Adipocyte (in vitro differentiated cells): ENCODE results near the gene BRF1.
"Not testable (repeated sequence)": the region's sequence is repeated elsewhere in the genome, so short reads cannot be mapped to it uniquely, and the experiment has no call there.

Source experiments
- DNase-seq: peaks from one replicate; pipeline ENCODE4 v3.0.0-alpha.2; 2015; ENCODE audit warnings: low read depth
- H3K27me3 ChIP-seq: replicated peaks from 2 replicates; pipeline ENCODE4 v1.7.0; 2013; ENCODE audit warnings: mild to moderate bottlenecking, low read length, moderate library complexity; ENCODE audit not compliant: control insufficient read depth, insufficient read depth
- H3K36me3 ChIP-seq: 2 replicates; pipeline ENCODE4 v1.7.0; 2013; ENCODE audit warnings: low read length, mild to moderate bottlenecking, moderate library complexity; ENCODE audit not compliant: control insufficient read depth, insufficient read depth, severe bottlenecking
- H3K4me1 ChIP-seq: 2 replicates; pipeline ENCODE4 v1.7.0; 2013; ENCODE audit warnings: mild to moderate bottlenecking, low read length, moderate library complexity; ENCODE audit not compliant: control insufficient read depth, insufficient read depth
- H3K4me3 ChIP-seq: 2 replicates; pipeline ENCODE4 v1.7.0; 2013; ENCODE audit warnings: mild to moderate bottlenecking, low read length, moderate library complexity
- H3K9ac ChIP-seq: 2 replicates; pipeline ENCODE4 v1.7.0; 2013; ENCODE audit warnings: mild to moderate bottlenecking, low read length, moderate library complexity
- H3K9me3 ChIP-seq: 2 replicates; pipeline ENCODE4 v1.7.0; 2013; ENCODE audit warnings: mild to moderate bottlenecking, low read length, moderate library complexity; ENCODE audit not compliant: control insufficient read depth

Gene BRF1

DNA sequence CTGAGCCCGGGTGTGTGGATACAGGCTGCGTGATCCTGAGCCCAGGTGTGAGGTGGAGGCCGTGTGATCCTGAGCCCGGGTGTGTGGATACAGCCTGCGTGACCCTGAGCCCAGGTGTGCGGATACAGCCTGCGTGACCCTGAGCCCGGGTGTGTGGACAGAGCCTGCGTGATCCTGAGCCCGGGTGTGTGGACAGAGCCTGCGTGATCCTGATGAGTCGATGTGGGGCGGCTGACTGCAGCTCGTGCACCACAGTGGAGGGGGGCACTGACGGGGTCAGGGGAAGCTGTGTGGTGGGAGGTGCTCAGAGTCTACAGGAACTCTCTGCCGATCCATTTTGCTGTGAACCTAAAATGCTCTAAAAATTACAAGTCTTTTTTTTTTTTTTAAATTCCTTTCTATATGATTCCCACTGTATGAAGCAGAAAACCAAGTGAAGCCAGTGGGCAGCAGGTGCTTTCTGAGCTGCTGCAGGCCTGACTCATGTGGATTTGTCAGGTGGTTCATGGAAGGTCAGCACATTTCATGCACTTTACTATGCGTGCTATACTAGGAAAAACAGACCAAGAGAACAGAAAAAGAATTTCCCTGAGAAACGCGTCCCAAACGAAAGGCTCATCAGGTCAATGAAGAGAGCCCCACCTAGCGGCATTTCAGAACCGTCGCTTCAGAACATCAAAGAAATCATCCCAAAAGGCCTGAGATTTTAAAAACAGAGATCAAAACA is 19.3 kb downstream of the BRF1 start:
- peak; percentile 73 for DNase-seq
- Histone ChIP-seq H3K36me3 (no peaks in the 10 kb centered on the region), H3K4me3 (no peak overlapping the region), H3K4me1 (peaks cover 22% of the 10 kb centered on the region), H3K27me3 (no peaks in the 10 kb centered on the region), H3K9ac (no peak overlapping the region), H3K9me3 (no peaks in the 10 kb centered on the region)

DNA sequence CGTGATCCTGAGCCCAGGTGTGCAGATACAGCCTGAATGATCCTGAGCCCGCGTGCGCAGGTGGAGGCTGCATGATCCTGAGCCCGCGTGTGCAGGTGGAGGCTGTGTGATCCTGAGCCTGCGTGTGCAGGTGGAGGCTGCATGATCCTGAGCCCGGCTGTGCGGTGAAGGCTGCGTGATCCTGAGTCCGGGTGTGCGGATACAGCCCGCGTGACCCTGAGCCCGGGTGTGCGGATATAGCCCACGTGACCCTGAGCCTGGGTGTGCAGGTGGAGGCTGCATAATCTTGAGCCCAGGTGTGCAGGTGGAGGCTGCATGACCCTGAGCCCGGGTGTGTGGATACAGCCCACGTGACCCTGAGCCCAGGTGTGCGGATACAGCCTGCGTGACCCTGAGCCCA is 20.3 kb downstream of the BRF1 start:
- Histone ChIP-seq H3K4me3 (no peak overlapping the region), H3K27me3 (no peaks in the 10 kb centered on the region), H3K36me3 (no peaks in the 10 kb centered on the region), H3K4me1 (peaks cover 23% of the 10 kb centered on the region), H3K9ac (no peak overlapping the region), H3K9me3 (no peaks in the 10 kb centered on the region)
- no peak for DNase-seq

DNA sequence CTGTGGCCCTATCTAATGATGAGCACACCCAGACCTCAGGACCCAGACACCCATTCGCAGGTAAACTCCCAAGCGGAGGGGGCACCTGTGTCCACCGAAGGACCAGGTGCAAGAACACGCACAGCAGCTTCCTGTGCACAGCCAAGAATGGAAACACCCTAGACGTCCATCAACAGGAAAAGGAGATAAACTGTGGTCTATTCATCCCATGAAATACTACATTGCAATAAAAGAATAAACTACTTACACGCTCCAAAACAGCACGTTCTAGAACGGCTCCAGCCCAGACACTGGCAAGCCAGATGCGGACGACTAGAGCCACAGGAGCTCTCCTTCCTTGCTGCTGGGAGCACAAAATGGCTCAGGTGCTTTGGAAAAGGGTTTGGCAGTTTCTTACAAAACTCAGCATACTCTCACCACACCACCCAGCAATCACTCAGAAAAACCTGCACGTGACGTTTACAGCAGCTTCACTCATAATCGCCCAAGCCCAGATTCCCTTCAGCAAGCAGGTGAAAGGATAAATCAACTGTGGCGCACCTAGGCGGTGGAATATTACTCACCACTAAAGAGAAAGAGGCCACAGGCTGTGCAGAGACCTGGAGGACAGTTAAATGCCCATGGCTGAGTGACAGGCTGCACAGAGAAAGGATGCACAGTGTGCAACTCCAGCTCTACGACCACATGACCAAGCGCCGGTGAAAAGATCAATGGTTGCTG is 21.0 kb downstream of the BRF1 start:
- Histone ChIP-seq H3K9me3 (no peaks in the 10 kb centered on the region), H3K27me3 (no peaks in the 10 kb centered on the region), H3K4me1 (peaks cover 25% of the 10 kb centered on the region), H3K4me3 (no peak overlapping the region), H3K9ac (no peak overlapping the region), H3K36me3 (no peaks in the 10 kb centered on the region)
- no peak for DNase-seq

DNA sequence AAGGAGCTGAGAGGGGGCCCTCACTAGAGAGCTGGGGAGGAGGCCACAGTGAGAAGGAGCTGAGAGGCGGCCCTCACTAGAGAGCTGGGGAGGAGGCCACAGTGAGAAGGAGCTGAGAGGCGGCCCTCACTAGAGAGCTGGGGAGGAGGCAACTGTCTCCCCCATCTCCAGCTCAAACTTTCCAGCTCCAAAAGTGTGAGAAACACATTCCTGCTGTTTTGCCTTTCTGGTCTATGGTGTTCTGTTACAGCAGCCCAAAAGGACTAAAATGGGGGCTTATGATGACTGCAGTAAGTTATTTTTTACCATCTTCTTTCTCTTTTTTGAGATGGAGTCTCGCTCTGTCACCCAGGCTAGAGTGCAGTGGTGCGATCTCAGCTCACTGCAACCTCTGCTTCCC is 23.4 kb downstream of the BRF1 start:
- not testable (repeated sequence) for H3K27me3 ChIP-seq, H3K36me3 ChIP-seq, H3K9me3 ChIP-seq, H3K4me3 ChIP-seq
- Histone ChIP-seq H3K9ac (peak overlapping the region; percentile 75), H3K4me1 (peaks cover 31% of the 10 kb centered on the region)
- DNase-seq, result peak; percentile 22

DNA sequence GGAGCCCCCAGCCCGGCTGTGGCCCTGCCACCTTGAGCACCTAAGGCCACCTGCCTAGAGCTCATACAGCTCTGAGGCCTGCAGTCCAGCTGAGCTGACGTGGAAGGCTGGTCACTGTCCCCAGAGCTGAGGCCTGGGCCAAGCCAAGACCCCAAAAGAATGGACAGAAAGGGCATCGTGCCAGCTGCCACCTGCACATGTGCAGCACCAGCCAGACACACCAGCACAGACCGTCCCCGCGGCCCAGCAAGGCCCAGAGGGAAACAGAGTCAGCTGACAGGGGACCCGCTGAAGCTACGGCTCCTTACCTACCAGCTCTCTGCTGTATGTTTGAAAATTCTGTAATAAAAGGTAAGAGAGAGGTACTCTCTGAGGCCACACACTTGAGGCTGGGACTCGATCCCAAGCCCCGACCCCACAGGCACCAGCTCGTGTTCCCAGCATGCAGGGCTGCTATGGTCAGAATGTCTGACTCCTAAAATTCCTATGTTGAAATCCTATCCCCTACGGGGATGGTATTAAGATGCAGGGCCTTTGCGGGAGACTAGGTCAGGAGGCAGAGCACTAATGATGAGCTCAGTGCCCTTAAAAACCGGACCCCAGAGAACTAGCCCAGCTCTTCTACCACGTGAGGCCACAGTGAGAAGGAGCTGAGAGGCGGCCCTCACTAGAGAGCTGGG is 25.4 kb downstream of the BRF1 start:
- Histone ChIP-seq H3K9ac (peak overlapping the region; percentile 79), H3K4me1 (peaks cover 25% of the 10 kb centered on the region), H3K27me3 (no peaks in the 10 kb centered on the region), H3K36me3 (no peaks in the 10 kb centered on the region), H3K4me3 (peak overlapping the region; percentile 33), H3K9me3 (no peaks in the 10 kb centered on the region)
- DNase-seq, result peak; percentile 86

DNA sequence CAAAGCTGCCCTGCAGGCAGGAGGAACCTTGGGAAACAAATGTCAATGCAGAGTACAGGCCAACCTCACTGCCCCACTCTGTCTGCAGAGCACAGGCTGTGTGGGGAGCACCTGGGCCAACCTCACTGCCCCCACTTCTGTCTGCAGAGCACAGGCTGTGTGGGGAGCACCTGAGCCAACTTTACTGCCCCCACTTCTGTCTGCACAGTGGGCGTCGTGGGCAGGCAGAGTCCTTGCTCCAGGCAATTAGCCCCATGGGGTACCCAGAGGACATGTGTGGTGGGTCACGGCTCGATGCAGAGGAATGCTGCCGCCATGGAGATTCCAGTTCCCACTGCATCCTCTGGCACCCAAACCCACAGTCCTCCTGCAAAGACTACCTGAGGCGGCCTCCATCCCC is 26.2 kb downstream of the BRF1 start:
- H3K36me3 ChIP-seq, result no peaks in the 10 kb centered on the region
- H3K9ac ChIP-seq, result peak overlapping the region; percentile 79
- H3K27me3 ChIP-seq, result no peaks in the 10 kb centered on the region
- H3K4me3 ChIP-seq, result peak overlapping the region; percentile 33
- no peaks in the 10 kb centered on the region for H3K9me3 ChIP-seq
- no peak for DNase-seq
- H3K4me1 ChIP-seq, result peaks cover 25% of the 10 kb centered on the region

DNA sequence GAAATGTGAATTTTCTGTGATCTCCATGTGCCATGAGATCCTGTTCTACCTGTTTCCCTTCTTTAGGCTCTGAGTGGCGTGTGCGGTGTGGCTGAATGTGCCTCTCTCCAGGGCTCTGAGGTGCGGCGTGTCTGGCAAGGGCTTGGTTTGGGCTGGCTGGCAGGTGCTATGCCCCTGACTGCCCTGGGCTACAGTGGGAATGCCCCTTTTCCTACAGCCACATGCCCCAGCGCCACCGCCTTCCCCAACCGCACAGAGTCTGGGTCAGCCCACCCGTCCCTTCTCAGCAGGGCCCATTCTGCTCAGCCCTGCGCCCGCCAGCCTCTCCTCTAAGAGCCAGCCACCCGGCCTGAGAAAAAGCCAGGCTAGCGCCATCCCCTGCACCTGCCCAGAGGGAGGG is 27.7 kb downstream of the BRF1 start:
- no peak overlapping the region for H3K9ac ChIP-seq
- no peaks in the 10 kb centered on the region for H3K9me3 ChIP-seq
- peaks cover 27% of the 10 kb centered on the region for H3K4me1 ChIP-seq
- no peaks in the 10 kb centered on the region for H3K27me3 ChIP-seq
- no peaks in the 10 kb centered on the region for H3K36me3 ChIP-seq
- no peak overlapping the region for H3K4me3 ChIP-seq
- no peak for DNase-seq

DNA sequence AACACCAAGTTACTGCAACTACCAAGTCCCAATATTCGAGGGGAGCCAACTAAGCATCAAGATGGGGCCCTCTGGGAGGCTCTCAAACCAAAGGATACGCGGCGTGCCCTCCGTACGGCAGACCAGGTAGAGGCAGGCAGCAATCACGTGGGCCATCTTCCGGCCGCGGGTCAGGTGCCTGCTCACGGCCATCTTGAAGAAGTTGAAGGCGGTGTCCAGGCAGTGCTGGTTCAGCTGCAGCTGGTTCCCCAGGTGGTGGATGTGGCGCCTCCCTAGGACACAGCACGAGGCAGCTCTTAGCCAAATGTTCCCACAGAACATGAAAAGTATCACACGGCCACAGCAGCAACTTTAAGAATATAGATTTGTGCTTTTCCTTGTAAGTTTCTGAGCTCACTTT is 28.2 kb downstream of the BRF1 start:
- no peak for DNase-seq
- Histone ChIP-seq H3K4me1 (peaks cover 25% of the 10 kb centered on the region), H3K9me3 (no peaks in the 10 kb centered on the region), H3K27me3 (no peaks in the 10 kb centered on the region), H3K36me3 (no peaks in the 10 kb centered on the region), H3K4me3 (no peak overlapping the region), H3K9ac (no peak overlapping the region)

DNA sequence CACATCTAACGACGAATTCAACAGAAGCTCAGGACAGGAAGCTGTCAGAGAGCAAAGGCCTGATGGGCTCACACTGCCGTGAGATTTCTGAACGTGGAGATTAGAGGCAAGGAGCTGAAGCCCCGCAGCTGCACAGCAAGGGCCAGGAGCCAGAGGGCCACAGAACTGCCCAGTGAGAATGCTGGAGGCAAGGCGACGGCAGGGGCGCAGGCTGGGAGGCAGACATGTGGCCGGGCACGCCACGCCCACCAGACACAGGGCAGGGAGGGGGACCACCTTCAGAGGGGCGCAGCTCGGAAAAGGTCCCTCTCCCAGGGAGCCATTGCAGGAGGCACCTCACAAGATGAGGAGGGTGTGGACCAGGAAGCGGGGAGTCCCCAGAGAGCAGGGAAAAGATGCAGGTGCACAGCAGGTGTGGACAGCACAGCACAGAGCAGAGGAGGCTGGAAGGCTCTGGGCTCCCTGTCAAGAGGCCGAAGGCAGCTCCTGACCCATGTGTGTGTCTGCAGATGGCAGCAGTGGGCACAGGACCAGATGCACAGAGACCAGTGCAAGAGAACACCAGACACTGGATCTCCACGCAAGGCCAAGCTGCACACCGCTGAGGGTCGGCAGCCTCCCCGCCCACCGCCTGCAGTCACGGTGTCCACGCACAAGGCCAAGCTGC is 29.4 kb downstream of the BRF1 start:
- no peak for DNase-seq

DNA sequence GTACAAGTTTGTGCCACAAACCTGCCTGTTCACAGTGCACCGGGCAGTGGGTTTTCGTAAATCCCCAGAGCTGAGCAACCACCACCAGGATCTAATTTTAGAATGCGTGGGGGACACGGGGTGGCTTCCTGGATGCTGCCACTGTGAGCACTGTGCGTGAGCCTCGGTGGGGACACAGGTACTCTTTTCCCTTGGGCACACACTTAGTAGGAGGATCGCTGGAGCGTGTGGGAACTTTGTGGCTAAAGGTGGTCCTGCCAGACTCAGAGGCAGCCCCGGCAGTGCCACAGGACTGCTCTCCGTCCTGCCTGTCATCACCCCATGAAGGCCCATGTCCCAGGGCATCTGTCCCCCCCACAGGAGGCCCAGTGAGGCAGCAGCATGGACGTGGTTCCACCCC is 31.4 kb downstream of the BRF1 start:
- H3K9ac ChIP-seq, result no peak overlapping the region
- no peaks in the 10 kb centered on the region for H3K27me3 ChIP-seq
- no peaks in the 10 kb centered on the region for H3K9me3 ChIP-seq
- no peak for DNase-seq
- no peaks in the 10 kb centered on the region for H3K36me3 ChIP-seq
- peaks cover 10% of the 10 kb centered on the region for H3K4me1 ChIP-seq
- no peak overlapping the region for H3K4me3 ChIP-seq

More for the DNA sequence above, 29.4 kb downstream of the BRF1 start:
- Histone ChIP-seq H3K9ac (no peak overlapping the region), H3K27me3 (no peaks in the 10 kb centered on the region), H3K4me3 (no peak overlapping the region), H3K4me1 (peaks cover 22% of the 10 kb centered on the region), H3K36me3 (no peaks in the 10 kb centered on the region), H3K9me3 (no peaks in the 10 kb centered on the region)

DNA sequence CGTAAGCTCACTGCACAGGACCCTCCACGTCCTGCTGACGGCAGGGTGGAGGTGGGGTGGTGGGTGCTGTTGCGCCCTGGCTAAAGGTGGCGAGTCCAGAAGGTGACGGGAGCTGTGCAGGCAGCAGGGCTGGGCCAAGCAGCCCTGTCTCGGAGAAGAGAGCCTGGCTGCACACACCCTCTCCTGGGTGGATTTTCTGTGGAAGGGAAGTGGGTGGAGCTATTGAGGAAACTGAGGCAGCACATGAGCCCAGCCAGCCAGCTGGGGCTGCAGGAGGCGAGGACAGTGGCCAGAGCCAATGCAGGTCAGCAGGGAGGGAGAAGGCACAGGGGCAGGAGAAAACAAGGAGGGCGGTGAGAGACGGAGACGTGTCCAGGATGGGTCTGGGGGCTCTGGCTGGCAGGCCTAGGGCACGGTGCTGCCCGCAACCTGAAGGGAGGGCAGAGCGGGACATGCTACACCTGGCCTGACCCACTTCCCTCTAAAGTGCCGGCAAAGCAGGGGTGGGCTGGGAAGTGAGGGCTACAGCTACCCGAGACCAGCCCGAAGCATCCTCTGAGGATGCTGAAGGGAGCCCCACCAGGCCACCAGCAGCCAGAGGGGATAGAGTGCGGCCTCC is 32.0 kb downstream of the BRF1 start:
- H3K4me3 ChIP-seq, result no peak overlapping the region
- H3K9ac ChIP-seq, result no peak overlapping the region
- H3K36me3 ChIP-seq, result no peaks in the 10 kb centered on the region
- H3K9me3 ChIP-seq, result no peaks in the 10 kb centered on the region
- H3K4me1 ChIP-seq, result peaks cover 6% of the 10 kb centered on the region
- no peak for DNase-seq
- H3K27me3 ChIP-seq, result no peaks in the 10 kb centered on the region
